GM18499 (cell line): Measurements from ENCODE around the gene MIEF2.
"Not testable (repeated sequence)": the region's sequence is repeated elsewhere in the genome, so short reads cannot be mapped to it uniquely, and the experiment has no call there.

Experiments used
- ATAC-seq: cut with Tn5 transposase; IDR thresholded peaks from one replicate; pipeline ENCODE4 v1.9.1; 2021; ENCODE audit warnings: moderate number of reproducible peaks; ENCODE audit not compliant: insufficient read depth, unreplicated experiment

MIEF2 gene, protein sequence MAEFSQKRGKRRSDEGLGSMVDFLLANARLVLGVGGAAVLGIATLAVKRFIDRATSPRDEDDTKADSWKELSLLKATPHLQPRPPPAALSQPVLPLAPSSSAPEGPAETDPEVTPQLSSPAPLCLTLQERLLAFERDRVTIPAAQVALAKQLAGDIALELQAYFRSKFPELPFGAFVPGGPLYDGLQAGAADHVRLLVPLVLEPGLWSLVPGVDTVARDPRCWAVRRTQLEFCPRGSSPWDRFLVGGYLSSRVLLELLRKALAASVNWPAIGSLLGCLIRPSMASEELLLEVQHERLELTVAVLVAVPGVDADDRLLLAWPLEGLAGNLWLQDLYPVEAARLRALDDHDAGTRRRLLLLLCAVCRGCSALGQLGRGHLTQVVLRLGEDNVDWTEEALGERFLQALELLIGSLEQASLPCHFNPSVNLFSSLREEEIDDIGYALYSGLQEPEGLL

DNA sequence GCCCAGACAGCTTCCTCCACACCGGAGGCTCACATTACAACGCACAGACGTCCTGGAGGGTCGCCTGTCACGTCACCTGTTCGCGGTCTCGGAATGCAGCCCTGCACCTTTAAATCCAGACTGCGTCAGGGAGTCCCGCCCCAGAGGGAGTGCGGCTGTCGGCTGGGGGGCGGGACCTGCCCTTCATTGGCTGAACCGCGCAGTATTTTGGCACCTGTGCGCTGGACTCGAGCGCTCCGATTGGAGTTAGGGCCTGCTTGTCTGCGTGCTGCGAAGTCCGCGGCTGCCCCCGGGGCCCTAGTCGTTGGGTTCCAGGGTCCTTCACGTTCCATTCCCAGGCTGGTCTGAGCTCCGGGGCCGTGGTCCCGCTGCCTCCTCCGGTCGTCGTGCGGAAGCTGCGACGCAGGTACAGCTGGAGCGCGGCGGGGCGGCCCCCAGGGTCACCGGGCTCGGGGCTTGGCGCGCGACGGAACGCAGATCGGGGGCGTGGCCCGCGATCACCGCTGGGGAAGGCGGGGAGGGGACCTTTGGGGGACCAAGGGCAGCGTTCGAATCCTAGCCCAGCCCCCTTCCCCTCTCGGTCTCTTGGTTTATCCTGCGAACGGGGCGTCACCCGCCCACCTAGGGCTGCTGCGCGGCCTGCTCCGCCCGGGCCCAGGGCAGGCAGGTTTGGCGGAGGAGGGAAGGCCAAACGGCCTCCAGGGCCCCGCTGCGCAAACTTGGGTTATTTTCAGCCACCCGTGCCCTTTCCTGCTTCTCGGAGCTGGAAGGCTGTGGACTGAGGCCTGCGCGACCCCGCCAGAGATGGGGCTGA, at the start of gene MIEF2:
TSS of gene MIEF2 (plus strand) at position 331 of the 814 bp plus-strand sequence. CDS start 2,059 bp downstream, outside the sequence.
- peak; percentile 55 for ATAC-seq

DNA sequence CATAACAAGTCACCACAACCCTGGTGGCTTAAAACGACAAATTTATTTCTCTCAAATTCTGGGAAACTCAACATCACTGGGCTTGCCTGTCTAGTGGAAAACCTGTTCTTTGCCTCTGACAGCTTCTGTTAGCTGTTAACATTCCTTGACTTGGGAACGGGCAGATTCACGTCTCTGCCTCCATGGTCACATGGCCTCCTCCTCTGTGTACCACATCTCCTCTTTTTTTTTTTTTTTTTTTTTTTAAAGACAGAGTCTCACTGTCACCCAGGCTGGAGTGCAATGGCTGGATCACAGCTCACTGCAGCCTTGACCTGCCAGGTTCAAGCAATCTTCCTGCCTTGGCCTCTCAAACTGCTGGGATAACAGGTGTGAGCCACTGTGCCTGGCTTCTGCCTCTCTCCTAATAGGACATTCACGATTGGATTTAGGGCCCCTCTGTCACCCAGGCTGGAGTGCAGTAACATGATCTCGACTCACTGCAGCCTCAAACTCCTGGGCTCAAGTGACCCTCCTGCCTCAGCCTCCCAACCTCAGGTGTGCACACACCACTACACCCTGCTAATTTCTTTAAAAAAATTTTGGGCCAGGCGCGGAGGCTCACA, 46.7 kb upstream of the MIEF2 start:
- ATAC-seq: no peak

DNA sequence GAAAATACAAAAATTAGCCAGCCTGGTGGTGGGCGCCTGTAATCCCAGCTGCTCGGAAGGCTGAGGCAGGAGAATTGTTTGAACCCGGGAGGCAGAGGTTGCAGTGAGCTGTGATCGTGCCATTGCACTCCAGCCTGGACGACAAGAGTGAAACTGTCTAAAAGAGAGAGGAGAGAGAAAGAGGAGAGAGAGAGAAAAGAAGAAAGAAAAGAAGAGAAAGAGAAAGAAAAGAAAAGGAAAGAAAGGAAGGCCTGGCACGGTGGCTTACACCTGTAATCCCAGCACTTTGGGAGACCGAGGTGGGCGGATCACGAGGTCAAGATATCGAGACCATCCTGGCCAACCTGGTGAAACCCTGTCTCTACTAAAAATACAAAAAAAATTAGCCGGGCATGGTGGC, 43.6 kb upstream of the MIEF2 start:
- not testable (repeated sequence) for ATAC-seq

DNA sequence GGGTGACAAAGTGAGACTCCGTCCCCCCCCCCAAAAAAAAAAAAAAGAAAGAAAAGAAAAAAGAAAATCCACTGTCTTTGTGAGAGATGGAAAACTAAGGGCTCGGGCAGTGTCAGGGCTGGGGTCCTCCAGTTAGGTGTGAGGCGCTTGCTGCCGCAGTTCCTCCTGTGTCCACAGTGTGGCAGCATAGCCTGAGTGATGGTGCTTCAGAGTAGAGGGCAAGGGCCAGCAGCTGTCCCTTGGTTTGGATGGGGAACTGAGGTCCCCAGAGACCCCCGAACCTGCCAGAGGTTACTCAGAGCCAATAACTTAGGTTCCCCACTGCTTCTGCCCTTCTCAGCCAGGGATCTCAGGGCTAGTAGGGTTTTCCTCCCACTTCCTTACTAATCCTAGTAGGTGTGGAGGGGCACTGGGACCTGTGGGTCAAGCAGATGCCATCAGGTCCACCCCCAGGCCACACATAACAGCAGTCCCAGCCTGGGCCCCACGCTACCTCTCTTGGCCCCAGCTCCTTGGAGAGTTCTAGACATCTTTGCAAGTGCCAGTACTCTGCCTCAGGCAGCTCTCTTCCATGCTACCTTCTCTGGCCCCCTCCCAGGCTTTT, 42.9 kb upstream of the MIEF2 start:
- no peak for ATAC-seq

DNA sequence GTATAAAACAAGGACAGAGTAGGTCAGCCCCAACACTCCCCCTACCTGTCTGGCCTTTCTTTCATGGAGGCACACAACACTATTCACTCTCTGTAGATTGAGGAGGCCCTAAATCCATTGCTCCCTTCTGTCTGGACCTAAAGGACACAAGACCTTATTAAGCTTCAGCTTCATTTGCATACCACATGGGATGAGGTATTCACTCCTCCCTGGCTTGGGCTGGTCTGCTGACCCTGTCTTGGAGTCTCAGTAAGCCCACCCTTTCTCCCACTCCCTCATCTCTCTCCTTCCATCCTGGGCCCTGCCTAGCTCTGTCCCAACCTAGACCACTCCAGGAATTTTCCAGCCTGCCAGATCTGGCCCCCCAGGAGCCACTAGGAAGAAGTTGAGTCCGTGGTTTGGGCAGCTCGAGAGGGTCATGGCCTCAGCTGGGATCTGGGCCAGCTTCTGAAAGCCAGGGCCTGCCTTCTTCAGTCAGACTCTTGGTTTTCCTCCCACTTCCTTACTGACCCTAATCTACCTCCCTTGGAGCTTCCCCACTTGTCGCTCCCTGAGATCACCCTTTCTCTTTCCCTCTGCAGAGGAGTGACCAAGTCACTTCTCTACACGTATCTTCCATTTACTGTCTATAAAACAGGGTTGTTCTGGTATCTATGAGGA, 41.6 kb upstream of the MIEF2 start:
- no peak for ATAC-seq

DNA sequence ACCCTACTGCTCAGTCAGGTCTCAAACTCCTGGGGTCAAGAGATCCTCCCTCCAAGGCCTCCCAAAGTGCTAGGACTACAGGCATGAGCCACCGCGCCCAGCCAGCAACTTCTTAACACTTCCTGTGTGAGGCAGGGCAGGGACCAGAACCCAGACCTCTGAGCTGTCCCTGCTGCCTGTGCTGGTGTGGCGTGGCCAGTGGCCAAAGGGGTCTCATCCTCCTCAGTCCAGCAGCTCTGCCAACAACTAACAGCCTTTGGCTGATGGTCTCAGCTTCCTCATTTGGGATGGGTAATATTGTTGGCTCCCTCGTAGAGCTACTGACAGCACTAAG, 36.4 kb upstream of the MIEF2 start:
- ATAC-seq: no peak

DNA sequence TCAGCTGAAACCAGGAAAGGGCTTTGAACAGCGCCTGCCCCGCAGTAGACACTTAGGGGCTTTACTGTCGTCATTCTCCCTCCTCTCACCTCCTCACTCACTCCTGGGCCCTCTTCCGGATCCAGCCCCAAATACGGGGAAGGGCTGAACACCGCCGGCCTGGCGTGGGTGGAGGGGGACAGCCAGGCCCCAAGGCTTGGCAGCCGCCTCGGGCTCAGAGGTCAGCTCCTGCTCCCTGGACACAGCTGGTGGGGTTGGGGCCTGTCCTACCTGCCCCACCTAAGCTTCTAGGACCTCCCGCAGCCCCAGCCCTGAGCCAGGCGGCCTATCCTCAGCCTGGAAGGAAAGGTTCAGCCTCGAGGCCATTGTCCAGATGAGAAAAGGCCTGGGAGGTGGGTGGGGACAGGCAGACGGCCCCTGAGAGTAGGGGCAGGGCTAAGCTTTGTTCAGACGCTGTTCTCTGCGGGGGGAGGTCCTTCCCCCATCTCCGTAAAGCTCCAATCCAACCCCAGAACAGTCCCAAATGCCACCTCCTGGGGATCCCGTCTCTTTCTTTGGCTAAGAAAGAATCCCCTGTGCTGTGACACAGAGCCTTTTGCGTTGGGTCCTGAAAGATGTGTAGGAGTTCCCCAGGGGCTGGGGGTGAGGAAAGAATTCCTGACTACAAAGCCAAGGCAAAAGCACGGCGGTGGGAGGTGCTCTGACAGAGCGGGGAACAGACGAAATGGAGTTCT, 35.9 kb upstream of the MIEF2 start:
- no peak for ATAC-seq

DNA sequence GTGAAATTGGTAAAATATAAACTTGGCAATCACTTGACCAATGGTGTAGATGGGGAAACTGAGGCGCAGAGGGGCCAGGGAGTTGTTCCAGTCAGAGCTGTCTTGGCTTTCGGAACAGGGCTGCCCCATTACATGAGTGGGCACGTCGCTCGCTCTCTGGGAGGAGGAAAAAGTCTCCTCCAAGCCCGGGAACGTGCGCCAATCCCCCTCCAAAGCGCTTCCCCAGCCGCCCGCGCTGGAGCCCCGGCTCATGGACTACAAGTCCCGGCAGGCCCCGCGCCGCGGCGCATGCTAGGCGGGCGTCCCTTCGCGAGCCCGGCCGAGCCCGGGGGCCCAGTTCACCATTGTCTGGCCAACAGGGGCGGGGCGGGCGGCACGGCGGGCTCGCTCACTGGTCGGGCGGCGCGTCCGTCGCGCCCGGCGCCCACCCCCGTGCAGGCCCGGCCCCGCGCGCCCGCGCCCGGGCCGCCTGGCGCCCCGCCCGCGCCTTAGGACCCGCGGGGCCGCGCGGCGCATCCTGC, 35.3 kb upstream of the MIEF2 start, which contains the start of gene LLGL1:
TSS of gene LLGL1 (plus strand) at position 515 of the 521 bp plus-strand sequence. CDS start 48 bp downstream, outside the sequence.
- ATAC-seq: no peak

DNA sequence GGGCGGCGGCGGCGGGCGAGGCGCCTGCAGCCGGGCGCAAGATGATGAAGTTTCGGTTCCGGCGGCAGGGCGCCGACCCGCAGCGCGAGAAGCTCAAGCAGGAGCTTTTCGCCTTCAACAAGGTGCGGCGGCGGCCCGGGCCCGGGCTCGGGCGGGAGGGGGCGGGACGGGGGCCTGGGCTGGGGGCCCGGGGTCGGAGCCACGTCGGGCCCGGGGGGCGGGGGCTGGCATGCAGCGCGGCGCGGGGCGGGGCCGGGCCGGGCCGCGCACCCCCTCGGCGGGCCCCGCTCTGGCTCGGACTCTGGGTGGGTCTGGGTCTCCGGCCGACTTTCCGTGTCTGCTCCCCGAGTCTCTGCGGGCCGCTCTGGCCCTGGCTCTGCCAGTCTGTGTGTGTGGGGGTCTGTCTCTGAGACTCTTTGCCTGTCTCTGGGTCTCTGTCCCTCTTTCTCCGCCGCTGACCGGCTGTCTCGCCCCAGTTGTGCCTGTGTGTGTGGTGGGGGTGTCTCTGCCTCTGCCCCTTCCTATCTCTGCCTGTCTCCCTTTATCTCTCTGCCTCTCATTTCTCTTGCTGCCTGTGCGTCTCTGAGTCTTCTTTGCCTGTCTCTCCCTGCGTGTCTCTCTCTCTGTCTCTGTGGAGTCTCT, 34.7 kb upstream of the MIEF2 start:
- ATAC-seq: no peak

DNA sequence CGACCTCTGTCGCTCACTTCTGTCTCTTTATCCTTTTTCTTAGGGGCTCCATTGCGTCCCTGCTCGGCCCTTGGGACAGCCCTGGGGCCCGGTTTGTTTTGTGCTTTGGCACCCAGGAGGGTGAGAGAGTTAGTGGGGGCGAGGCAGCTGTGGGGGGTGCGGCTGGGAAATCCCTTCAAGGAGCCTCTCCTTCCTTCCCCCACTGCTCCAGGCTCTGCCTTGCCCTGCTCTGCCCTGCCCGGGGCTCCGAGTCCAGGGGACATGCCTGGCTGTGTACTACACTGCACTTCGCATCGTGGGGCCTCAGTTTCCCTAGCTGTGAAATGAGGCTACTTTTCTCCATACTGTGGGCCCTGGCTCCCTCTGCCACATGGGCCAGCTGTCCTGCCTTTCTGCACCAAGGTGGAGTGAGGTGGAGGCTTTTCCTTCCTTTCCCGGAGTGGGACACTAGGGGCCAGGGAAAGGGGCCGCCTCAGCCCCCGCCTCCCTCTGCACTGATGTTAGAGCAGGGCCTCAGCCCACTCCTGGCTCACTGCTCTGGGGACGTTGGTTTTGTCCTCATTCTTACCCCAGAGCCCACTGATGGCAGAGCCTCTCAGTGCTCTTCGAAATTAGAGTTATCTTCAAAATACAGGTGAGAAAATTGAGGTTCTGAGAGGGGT, 34.0 kb upstream of the MIEF2 start:
- no peak for ATAC-seq

DNA sequence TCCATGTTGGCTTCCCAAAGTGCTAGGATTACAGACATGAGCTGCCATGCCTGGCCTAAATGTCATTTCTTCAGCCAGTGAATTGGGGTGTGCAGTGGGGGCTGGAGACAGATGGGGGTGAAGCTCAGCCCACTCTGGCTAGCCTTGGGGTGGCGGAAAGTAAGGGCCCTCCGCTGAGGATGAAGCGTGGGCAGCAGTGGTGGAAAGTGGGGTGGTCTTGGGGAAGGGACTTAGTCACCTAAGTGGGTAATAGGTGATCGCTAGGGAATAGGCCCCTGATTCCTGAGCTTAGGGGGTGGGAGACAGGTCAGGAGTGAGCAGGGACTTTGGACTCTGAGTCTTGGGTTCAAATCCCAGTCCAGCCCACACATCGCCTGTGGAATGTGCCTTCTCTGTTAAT, 32.8 kb upstream of the MIEF2 start:
- ATAC-seq: no peak

DNA sequence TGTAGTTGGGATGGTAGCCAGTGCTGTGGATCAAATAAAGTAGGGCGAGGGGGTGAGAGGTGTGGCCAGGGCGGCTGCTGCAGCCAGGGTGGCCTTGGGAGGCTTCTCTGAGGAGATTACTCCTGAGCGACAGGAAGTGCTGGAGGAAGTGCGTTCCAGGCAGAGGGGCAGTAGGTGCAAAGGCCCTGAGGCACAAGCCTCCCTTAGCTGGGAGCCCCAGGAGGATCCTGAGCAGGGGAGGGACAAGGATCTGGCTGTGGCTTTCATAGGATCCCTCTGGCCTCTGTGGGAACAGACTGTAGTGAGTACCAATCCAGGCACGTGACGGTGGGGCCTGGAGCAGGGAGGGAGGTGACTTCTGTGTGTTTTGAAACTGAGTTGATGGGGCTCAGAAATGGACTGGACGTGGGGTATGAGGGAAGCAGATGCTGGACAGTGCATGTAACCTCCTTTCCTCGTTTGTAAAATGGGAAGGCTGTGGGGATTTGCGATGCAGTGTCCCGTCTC, 32.2 kb upstream of the MIEF2 start:
- ATAC-seq: no peak

DNA sequence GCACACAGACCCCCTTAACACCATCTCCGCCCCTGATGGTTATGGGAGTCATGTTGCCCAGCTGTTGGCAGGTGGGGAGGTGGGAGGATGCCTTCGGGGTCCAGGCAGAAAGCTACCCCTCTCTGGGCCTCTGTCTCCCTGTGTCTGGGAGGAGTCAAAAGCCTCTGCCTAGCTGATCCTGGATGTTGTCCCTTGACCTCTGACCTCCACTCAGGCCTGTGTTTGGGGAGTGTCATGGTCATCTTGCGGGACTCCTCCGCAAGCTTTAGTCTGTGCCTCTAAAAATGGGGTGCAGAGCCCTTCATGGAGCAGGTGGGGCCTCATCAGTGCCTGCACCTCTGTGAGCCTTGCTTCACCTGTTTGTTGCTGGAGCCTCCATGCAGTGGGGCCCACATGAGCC, 31.2 kb upstream of the MIEF2 start:
- no peak for ATAC-seq

DNA sequence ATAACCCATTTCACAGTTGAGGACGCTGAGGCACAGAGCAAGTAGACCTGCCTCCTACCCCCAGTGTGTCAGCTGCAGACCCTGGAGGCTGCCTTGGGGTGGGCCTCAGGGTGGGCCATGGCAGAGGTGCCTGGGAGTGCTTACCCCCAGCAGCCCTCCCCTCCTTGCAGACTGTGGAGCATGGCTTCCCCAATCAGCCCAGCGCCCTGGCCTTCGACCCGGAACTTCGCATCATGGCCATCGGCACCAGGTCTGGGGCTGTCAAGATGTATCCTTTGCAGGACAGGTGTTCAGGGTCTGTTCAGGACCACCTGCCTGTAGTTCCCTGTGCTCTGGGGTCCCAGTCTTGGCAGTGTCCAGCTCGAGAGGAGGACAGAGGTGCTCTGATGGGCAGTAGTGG, 30.7 kb upstream of the MIEF2 start:
- ATAC-seq: no peak

DNA sequence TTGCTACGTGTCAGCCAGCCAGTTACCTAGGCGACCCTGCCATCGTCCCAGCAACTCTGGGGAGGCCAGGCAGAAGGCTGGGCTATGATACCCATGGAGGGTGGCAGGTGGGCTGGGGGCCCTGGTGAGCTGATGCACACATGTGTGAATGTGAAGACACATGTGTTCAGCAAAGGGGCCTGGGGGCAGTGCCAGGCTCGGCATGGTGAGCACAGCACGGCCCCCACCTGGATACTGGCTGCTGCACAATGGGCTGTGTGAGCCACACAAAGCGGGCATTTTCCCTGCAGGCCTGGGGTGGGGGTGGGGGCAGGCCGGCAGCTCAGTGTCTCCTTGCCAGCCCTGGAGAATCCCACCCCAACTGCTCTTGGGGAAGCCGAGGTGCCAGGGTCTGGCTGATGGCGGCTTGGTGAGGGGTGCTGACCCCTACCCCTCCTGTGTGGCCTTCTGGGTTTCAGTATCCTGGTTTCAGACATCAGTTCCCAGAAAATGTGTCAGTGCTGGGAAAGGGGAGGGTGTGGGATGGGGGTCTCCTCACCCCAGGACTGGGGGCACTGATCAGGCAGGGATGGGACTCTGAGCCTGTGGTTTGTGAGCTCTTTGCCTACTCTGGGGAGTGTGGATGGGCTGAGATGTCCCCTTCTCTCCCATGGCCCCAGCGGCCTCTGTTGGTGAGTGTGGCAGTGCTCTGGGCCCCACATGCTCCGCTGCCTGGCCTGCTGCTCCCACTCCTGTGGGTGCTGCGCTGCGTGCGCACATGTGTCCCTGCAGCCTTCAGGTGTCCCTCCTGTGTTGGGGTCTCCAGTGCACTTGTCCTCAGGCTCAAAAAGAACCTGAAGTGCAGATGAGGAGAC, 29.9 kb upstream of the MIEF2 start:
- ATAC-seq: no peak

DNA sequence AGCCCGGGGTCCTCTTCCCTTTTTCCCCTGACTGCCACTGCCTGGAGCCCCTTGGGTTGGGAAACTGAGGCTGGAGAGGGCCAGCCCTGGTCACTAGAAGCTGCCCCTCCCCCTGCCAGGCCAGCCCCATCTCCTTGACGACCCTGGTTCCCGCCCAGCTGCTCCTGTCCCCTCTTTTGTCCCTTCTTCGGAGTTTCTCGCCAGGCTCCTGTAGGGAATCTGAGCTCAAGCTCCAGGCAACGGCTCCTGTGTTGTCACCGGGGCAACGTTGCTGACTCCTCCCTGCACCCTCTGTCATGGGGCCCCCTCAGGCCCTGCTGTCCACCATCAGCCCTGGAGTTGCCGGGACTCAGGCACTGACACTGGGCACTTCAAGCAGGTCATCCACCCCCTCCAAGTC, 29.3 kb upstream of the MIEF2 start:
- ATAC-seq: no peak
